Esophagus squamous epithelium (tissue), 5 donors: ENCODE results near the gene IL22RA2. TPM values are rescaled to one million over a fixed set of nuclear protein-coding genes. Genes with fewer than 3 reads are reported as not detected.
"Not testable (repeated sequence)": the region's sequence is repeated elsewhere in the genome, so short reads cannot be mapped to it uniquely, and the experiment has no call there.

Experiments used
- DNase-seq: peaks from one replicate; lab custom pipeline; 2025; lab: John Stamatoyannopoulos, UW
- H3K27ac ChIP-seq, 4 donors: fragments of 200-600 bp; sonication (generic); one replicate each; pipeline ENCODE4 v1.5.1; 2016 to 2019; ENCODE audit warnings: mild to moderate bottlenecking in 1 of 4
- H3K27me3 ChIP-seq, 4 donors: fragments of 200-600 bp; sonication (generic); 1 replicate in 3 of 4; 2 replicates in 1 of 4; pipeline versions ENCODE4 v1.5.1 to v1.6.0; 2017 to 2021; ENCODE audit warnings: antibody characterized with exemption in 1 of 4
- H3K36me3 ChIP-seq, 3 donors: fragments of 200-600 bp; sonication (generic); one replicate each; pipeline ENCODE4 v1.5.1; 2016 to 2019
- H3K4me1 ChIP-seq, 3 donors: fragments of 200-600 bp; sonication (generic); one replicate each; pipeline ENCODE4 v1.5.1; 2017 to 2019
- H3K4me3 ChIP-seq, 4 donors: fragments of 200-600 bp; sonication (generic); 1 replicate in 3 of 4; 2 replicates in 1 of 4; pipeline ENCODE4 v1.5.1; 2016 to 2019; ENCODE audit warnings: mild to moderate bottlenecking in 2 of 4, moderate library complexity in 1 of 4
- H3K9me3 ChIP-seq, 3 donors: fragments of 200-600 bp; sonication (generic); one replicate each; pipeline ENCODE4 v1.5.1; 2016 to 2019
- POLR2A ChIP-seq, 4 donors: fragments of 450-650 bp; IDR thresholded peaks; one replicate each; pipeline ENCODE4 v1.6.1; 2017; ENCODE audit warnings: antibody characterized with exemption in 4 of 4, mild to moderate bottlenecking in 4 of 4, moderate library complexity in 3 of 4
- whole genome bisulfite sequencing, 2 donors: methylation state at CpG; one replicate each; pipeline ENCODE4 v1.1.5; 2018; 5-methylcytosine and 5-hydroxymethylcytosine counted together
- intact Hi-C: fragments of 100-400 bp; cut with DNase I; formaldehyde crosslinking; loops from one replicate; pipeline ENCODE4 v1.15.0; 2022
- total RNA-seq, 4 donors: library from RNA; depleted of rRNA; stranded (reverse); fragments of >200 nt; gene quantifications; one replicate each; pipeline ENCODE4 v1.1.0, GENCODE V29; 2016
- TF ChIP-seq, protein P1 (sequence below), 6 experiments: fragments of 450-650 bp in 4 of 6; fragments of 200-600 bp in 2 of 6; sonication (generic) in 2 of 6; IDR thresholded peaks; one replicate each; pipeline ENCODE4 v1.5.1; 2016 to 2019; ENCODE audit warnings: antibody characterized with exemption in 6 of 6, mild to moderate bottlenecking in 4 of 6, moderate library complexity in 4 of 6
- donor health status: DM: yes; HTN: yes; CAD: no.

IL22RA2 gene
- total RNA-seq, 4 donors from 2014 or later: not detected

DNA sequence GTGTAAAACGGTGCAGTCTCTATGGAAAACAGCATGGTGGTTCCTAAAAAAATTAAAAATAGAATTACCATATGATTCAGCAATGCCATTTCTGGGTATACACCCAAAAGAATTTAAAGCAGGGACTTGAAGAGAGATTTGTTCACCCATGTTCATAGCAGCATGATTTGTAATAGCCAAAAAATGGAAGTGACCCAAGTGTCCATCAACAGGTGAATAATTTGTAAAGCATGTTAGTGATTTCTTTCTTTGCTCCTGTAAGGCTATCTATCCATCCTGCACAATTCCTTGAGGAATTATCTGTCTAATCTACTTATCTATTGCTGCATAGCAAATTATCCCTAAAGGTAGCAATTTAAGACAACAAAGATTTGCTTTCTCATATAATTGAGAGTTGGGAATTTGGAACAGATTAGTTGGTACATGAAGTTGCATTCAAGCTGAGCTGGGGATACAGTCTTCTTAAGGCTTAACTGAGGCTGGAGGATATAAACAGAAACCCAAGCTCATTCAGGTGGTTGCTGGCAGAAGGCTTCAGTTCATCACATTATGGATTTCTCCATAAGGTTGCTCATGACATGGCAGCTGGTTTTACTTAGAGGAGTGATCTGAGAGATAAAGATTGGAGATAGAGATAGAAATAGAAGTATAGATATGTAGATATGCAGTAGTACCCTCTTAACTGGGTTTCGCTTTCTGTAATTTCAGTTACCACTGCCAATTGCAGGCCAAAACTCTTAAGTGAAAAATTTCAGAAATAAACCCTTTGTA lies 62.0 kb downstream of the IL22RA2 start:
- Histone ChIP-seq H3K9me3 (peaks cover 0 to 6% (median 0%) of the 10 kb centered on the region in 3 donors), H3K36me3 (no peaks in the 10 kb centered on the region), H3K27ac (no peak overlapping the region), H3K4me3 (no peak overlapping the region), H3K4me1 (peaks cover 0 to under 1% (median 0%) of the 10 kb centered on the region in 3 donors), H3K27me3 (peaks cover 0 to 13% (median 0%) of the 10 kb centered on the region in 4 donors)
- intact Hi-C loops: no loop called here
- WGBS, 2 donors: 86 to 89% methylated on average over 2 of the region's 2 CpGs
- DNase-seq: no peak
- no peak for TF ChIP-seq POLR2A (IDR thresholded peaks at IDR 0.05)
- TF ChIP-seq, protein P1, sequence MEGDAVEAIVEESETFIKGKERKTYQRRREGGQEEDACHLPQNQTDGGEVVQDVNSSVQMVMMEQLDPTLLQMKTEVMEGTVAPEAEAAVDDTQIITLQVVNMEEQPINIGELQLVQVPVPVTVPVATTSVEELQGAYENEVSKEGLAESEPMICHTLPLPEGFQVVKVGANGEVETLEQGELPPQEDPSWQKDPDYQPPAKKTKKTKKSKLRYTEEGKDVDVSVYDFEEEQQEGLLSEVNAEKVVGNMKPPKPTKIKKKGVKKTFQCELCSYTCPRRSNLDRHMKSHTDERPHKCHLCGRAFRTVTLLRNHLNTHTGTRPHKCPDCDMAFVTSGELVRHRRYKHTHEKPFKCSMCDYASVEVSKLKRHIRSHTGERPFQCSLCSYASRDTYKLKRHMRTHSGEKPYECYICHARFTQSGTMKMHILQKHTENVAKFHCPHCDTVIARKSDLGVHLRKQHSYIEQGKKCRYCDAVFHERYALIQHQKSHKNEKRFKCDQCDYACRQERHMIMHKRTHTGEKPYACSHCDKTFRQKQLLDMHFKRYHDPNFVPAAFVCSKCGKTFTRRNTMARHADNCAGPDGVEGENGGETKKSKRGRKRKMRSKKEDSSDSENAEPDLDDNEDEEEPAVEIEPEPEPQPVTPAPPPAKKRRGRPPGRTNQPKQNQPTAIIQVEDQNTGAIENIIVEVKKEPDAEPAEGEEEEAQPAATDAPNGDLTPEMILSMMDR (IDR thresholded peaks at IDR 0.05): no peak

DNA sequence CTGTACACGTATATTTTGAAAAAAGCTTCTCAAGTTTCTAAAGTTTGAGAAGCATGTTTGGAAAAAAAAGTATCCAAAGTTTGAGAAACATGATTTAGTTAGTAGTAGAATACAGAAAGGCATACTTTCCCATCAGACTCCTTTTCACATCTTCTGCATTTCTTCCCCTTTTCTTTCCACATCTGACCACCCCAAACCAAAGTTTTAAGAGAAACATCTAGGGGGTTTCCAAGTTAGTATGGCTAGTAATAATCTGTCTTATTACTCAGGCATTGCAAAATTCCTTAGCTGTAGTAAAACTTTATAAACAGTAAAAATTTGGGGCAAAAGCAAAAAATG lies 65.7 kb downstream of the IL22RA2 start:
- peaks cover 0 to 6% (median 0%) of the 10 kb centered on the region in 3 donors for H3K9me3 ChIP-seq
- TF ChIP-seq, protein P1 (IDR thresholded peaks at IDR 0.05): no peak
- TF ChIP-seq POLR2A (IDR thresholded peaks at IDR 0.05): no peak
- no peak overlapping the region for H3K4me3 ChIP-seq
- no peaks in the 10 kb centered on the region for H3K36me3 ChIP-seq
- 57 to 64% methylated on average over 1 of the region's 1 CpG for WGBS, 2 donors
- peaks cover 0 to 18% (median 8%) of the 10 kb centered on the region in 3 donors for H3K4me1 ChIP-seq
- intact Hi-C loops: no loop called here
- H3K27ac ChIP-seq: no peak overlapping the region
- DNase-seq: no peak
- peaks cover 0 to 10% (median 0%) of the 10 kb centered on the region in 4 donors for H3K27me3 ChIP-seq

DNA sequence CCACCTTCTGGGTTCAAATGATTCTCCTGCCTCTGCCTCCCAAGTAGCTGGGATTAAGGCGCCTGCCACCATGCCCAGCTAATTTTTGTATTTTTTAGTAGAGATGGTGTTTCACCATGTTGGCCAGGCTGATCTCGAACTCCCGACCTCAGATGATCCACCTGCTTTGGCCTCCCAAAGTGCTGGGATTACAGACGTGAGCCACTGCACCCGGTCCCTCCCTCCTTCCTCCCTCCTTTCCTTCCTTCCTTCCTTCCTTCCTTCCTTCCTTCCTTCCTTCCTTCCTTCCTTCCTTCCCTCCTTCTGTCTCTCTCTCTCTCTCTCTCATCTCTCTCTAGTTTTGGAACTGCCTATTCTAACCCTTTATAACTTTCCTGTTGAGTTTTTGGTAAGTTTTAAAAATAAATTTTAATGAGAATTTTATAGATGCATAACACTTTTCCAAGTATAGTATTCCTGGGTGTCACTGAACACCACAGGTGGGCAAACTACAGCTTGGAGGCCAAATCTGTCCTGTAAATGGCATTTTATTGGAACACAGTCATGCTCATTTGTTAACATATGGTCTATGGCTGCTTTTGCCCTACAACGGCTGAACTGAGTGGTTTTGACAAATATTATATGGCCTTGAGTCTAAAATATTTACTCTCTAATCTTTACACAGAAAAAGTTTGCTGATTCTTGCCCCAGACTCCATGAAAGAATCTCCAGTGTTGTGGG lies 66.2 kb downstream of the IL22RA2 start:
- DNase-seq, H3K4me3 ChIP-seq, H3K9me3 ChIP-seq, intact Hi-C loops, H3K27ac ChIP-seq, H3K36me3 ChIP-seq, H3K27me3 ChIP-seq: not testable (repeated sequence)
- WGBS, 2 donors: 78% methylated on average over 6 of the region's 6 CpGs
- peaks cover 0 to 18% (median 8%) of the 10 kb centered on the region in 3 donors for H3K4me1 ChIP-seq

DNA sequence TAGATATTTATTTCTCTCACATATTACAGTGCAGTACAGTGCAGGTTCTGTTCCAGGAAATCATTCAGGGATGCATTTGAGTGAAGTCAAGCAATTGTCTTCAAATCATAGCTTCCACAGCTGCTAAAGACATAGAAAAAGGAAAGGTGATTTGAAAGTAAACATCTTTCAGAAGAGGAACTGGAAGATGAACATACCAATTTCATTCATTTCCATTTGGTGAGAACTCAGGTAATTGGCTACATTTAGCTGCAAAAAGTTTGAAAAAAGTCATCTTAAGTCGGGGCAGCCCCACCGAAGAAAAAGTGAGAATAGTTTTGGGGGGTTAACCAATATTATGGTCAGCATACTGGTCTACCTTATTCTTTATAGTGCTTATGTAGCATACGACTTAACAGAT lies 67.3 kb downstream of the IL22RA2 start:
- Histone ChIP-seq H3K36me3 (no peaks in the 10 kb centered on the region), H3K9me3 (peaks cover 0 to 6% (median 0%) of the 10 kb centered on the region in 3 donors), H3K4me1 (peaks cover 0 to 18% (median 8%) of the 10 kb centered on the region in 3 donors), H3K4me3 (no peak overlapping the region), H3K27ac (peak overlapping the region in 2 of 4 donors; percentile 10 to 49), H3K27me3 (peaks cover 0 to 2% (median 0%) of the 10 kb centered on the region in 4 donors)
- TF ChIP-seq, protein P1 (IDR thresholded peaks at IDR 0.05): no peak
- no peak for TF ChIP-seq POLR2A (IDR thresholded peaks at IDR 0.05)
- intact Hi-C loops: no loop called here
- WGBS, 2 donors: 62 to 75% methylated on average over 3 of the region's 3 CpGs
- DNase-seq: no peak

DNA sequence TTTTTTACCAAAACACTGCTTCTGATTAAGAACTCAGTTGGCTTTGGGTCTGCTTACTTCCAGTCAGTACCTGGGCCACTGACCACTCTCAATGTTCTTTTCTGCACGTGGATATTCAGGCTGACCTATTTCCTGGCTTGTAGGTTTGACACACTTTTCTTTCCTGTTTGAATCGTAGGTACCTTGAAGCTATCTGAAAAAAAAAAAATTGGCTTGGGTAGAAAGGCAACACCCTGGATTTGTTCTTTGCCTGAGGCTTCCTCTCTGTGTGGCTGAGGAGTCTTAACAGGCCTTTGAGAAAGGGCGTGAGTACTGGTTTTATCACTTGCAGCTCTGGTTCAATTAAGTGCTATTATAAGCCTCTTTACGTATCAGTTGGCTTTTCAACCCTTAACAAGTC lies 68.1 kb downstream of the IL22RA2 start:
- Histone ChIP-seq H3K27ac (peak overlapping the region; percentile 32 to 68 (median 50)), H3K4me3 (no peak overlapping the region)
- 48 to 60% methylated on average over 4 of the region's 4 CpGs for WGBS, 2 donors

More for the DNA sequence above, 68.1 kb downstream of the IL22RA2 start:
- intact Hi-C loops: no loop called here
- H3K36me3 ChIP-seq: no peaks in the 10 kb centered on the region
- peaks cover 0 to 6% (median 0%) of the 10 kb centered on the region in 3 donors for H3K9me3 ChIP-seq
- H3K4me1 ChIP-seq: peaks cover 0 to 18% (median 8%) of the 10 kb centered on the region in 3 donors
- no peak for DNase-seq
- TF ChIP-seq POLR2A (IDR thresholded peaks at IDR 0.05): no peak
- TF ChIP-seq, protein P1 (IDR thresholded peaks at IDR 0.05): no peak
- H3K27me3 ChIP-seq: no peaks in the 10 kb centered on the region
